Temporal lobe (tissue), 2 donors: Measurements from ENCODE around the gene SP4. TPM values are rescaled to one million over a fixed set of nuclear protein-coding genes. Genes with fewer than 3 reads are reported as not detected.

Experiments
- small RNA-seq: library from RNA; depleted of rRNA; stranded (forward); fragments of <200 nt; gene quantifications from one replicate; pipeline ENCODE3, GENCODE V24; 2014; ENCODE audit warnings: low replicate concordance
- total RNA-seq: library from RNA; depleted of rRNA; stranded (reverse); fragments of >200 nt; gene quantifications from one replicate; pipeline ENCODE4 v1.2.3, GENCODE V29; 2014

Gene SP4
- total RNA-seq, 1 donor from 2014 or later = 59.0 TPM

Small RNAs within 50 kb of the gene (small RNA-seq; reads per million reads assigned to genes)
- not detected for gene MIR1183
- not detected for gene RNU1-15P

Other genes with a start within 250 kb of the SP4 start
- gene DNAH11, start 115.0 kb downstream of the SP4 start, total RNA-seq = 3.2 TPM